Measurements from ENCODE around the gene MYRFL.
"Not testable (repeated sequence)": the region's sequence is repeated elsewhere in the genome, so short reads cannot be mapped to it uniquely, and the experiment has no call there.

The MYRFL gene

DNA sequence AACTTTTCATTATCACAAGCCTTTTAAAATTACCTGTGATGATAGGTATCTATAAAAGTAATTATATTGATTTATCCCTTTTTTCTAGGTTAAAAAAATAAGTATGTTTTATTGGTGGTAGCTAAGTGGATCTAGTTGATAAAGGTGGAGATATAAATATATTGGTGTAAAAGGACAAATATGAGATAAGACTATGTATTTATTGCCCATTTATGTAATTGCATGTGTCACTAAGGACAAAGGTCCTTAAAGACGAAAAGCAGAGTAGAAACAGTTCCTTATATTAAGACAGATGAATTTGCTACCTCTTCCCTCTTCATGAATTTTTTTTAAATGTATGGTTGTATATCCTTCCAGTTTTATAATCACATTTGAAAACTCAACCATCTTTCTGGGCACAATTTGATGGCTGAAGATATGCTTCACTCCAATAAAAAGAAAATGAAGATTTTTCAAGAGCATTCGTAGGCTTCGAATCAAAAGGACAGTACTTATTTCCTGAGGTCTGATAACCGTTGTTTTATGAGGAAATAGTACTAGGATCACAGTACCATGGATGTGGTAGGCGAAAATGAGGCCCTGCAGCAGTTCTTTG lies at the start of gene MYRFL:
Gene MYRFL, plus strand, starts transcription at position 262 of the 595 bp plus-strand sequence. Its CDS starts 291 bp downstream, at position 553.
- no peak for DNase-seq (ENCODE audit: low read depth in 2 of 2)

DNA sequence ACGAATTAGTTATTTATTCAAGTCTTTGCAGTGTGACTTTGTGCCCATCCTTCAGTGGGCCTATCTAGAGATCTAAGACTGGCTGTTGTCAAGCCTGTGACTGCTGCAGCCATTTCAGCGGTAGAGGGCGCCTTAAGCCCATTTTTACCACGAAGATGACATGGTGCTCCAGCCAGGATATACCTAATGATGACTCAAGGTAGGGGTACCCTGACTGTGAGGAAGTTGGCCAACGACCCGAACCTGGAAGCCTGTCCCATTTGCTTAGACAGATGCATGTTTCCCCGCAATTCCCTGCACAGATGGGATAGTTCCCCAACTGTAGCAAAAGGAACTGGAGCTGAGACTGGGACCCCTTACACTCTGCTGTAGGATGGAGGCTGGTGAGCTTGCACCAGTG lies 45.1 kb upstream of the MYRFL start:
- no peak for DNase-seq (ENCODE audit: low read depth in 2 of 2)

DNA sequence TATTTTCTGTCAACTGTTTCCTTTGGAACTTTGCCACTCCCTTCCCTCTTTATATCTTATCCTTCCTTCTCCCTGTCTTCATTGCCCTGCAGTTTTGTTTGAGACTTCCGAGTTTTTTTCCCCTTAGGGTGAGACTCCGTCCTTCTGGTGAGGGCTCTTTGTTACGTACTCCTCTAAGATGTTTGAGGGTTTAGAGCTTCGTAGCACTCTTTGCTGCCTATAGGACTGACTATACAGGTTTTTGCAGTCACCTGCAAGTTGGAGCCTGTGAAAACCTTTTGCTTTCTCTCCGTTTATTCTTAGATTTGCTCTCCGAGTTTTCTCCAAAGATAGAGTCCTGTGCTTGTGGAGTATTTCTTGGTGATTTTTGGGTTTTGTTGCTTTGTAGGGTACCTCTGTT lies 41.7 kb upstream of the MYRFL start:
- DNase-seq (ENCODE audit: low read depth in 2 of 2): no peak

DNA sequence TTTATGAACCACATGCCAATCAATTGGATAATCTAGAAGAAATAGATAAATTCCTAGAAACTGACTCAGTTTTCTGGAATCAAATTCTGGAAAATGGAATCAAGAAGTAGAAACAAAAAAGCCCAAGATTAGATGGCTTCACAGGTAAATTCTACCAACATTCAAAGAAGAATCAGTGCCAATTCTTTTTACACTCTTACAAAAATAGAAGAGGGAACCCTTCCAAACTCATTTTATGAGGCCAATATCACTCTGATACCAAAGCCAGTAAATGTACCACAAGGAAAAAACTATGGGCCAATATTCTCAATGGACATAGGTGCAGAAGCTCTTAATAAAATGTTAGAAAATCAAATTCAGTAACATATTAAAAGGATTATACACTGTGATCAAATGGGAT lies 35.7 kb upstream of the MYRFL start:
- no peak for DNase-seq (ENCODE audit: low read depth in 2 of 2)

DNA sequence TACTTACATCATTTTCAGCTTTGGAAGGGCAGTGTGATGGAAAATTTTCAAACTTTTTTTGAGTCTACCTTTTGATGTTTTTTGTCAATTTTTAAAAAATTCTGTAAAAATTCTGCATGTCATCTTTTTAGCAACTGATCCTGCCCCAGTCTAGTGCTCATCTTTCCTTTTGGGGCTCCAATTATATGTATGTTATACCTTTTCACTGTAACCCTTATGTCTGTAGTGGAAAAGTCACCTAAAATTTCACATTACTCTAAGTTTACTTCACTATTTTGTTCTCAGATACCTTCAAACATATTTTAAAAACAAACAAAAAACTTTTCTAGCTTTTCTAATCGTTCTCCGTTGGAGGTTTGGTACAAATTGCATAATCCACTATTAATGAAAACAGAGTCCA lies 32.5 kb upstream of the MYRFL start:
- no peak for DNase-seq (ENCODE audit: low read depth in 2 of 2)

DNA sequence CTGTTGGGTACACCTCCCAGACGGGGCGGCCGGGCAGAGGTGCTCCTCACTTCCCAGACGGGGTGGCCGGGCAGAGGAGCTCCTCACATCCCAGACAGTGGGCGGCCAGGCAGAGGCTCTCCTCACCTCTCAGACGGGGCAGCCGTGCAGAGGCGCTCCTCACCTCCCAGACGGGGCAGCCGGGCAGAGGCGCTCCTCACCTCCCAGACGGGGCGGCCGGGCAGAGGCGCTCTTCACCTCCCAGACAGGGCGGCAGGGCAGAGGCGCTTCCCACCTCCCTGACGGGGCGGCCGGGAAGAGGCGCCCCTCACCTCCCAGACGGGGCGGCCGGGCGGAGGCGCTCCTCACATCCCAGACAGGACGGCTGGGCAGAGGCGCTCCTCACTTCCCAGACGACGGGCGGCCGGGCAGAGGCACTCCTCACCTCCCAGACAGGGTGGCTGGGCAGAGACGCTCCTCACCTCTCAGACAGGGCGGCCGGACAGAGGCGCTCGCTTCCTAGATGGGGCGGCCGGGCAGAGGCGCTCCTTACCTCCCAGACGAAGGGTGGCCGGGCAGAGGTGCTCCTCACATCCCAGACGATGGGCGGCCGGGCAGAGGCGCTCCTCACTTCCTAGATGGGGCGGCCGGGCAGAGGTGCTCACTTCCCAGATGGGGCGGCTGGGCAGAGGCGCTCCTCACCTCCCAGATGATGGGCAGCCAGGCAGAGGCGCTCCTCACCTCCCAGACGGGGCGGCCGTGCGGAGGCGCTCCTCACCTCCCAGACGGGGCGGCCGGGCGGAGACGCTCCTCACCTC lies 17.7 kb upstream of the MYRFL start:
- not testable (repeated sequence) for DNase-seq (ENCODE audit: low read depth in 2 of 2)

DNA sequence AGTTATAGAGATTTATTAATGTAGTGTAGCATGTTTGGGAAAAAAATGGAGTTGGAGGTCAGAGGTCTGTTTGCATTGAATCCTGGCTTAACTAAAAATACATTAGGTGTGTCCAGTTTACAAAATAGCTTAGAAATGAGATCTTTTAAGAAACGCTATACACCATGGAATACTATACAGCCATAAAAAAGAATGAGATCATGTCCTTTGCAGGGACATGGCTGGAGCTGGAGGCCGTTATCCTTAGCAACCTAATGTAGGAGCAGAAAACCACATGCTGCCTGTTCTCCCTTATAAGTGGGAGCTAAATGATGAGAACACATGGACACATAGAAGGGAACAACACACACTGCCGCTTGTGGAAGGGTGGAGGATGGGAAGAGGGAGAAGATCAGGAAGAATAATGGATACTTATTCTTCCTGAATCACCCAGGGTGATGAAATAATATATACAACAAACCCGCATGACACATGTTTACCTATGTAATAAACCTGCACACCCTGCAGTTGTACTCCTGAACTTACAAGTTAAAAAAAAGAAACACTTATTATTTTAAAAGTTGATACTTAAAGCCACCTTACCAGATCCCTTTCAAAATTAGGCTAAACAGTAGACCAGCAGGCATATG lies 14.0 kb upstream of the MYRFL start:
- no peak for DNase-seq (ENCODE audit: low read depth in 2 of 2)

DNA sequence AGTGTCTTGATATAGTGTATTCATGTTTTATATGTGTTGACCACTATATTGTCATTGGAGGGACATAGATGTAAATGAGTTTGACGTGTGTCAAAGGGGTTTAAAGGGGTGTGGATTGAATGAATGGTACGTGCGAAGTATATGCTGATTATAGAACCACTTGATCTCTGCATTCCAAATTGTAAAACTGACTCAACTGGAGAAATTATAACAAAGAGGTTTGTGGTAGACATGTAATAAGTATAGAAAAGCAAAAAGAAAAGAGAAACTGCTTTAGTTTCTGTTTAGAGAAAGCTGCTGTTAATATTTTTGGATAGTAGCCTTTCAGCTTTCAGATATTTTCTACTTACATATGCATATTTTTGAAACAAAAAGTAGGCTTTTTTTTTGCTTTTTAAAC lies 8.9 kb upstream of the MYRFL start:
- no peak for DNase-seq (ENCODE audit: low read depth in 2 of 2)

DNA sequence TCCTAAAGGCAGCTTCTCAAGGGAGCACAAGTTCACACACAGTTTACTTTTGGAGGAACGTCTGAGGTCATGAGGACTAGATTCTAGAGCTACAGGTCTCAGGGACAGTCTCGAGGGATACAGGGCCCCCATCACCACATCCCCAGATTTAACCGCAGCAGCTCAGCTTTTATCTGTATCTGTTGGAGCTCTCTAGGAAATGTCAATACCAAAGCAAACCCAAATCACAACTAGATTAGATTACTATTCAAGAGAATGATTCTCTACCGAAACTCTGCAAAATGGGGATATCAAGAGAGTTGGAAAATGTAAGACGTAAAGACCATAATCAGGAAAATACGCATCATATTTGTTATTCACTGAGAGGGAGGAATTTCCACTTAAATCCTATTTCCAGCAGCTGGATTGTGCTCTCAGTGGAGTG lies 4.0 kb upstream of the MYRFL start:
- no peak for DNase-seq (ENCODE audit: low read depth in 2 of 2)

DNA sequence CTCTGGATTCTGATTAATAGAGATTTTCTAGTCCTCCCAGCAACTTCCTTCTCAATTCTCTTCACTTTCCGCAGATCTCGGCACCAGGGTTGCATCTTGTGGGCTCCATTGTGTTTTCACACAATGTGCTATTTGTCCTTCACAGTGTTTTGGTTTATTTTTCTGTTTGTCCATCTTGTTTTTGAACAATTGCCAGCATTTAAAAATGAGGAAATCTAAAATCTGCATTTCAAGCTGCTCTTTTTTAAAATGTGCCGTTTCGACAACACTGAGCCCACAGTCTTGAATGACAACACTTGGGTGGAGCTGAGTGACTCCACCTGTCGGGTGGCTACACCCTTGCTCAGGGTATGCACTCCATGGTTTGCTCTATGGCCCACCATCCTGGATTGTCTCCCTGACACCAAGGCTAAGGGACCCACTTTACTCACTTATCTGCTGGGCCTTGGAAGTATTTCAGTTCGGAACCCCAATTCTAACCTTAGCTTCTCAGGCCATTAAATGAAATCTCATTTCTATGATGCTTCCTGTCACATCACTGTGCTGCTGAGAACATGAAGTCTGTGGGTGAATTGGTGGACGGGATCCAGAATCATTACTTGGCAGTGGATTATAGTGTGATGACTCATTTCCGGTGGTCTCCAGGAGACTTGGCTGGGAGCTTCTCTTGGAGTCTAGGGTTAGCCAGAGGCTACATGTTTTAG lies 3.4 kb upstream of the MYRFL start:
- DNase-seq (ENCODE audit: low read depth in 2 of 2): no peak

DNA sequence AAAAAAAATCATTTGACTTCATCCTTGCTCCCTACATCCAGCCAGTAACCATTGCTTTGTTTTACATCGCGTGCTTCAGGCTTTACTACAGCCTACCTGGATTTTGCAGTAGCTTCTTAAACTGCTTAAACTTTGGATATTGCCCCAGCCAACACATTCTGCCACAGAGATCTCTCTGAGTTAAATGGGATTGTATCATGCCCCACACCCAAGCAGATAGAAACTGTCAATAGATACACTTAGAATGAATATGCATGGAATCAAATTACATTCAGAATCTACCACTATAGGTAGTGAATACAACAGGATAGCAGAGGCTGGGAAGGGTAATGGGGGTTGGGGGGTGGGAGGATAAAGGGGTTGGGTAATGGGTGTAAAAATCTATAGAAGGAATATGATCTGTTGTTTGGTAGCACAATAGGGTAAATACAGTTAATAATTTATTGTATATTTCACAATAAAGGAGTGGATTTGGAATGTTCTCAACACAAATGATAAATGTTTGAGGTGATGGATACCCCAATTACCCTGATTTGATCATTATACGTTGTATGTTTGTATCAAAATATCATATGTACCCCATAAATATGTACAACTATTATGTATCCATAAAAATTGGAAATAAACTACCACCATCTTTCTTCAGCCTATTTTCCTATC lies 2.7 kb upstream of the MYRFL start:
- no peak for DNase-seq (ENCODE audit: low read depth in 2 of 2)

DNA sequence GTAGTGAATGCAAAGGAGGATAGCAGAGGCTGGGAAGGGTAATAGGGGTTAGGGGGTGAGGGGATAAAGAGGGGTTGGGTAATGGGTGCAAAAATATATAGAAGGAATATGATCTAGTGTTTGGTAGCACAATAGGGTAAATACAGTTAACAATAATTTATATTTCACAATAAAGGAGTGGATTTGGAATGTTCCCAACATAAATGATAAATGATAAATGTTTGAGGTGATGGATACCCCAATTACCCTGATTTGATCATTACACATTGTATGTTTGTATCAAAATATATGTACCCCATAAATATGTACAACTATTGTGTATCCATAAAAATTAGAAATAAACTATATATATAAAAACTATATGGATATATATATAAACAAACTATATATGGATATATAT lies 999 bp upstream of the MYRFL start:
- no peak for DNase-seq (ENCODE audit: low read depth in 2 of 2)

DNA sequence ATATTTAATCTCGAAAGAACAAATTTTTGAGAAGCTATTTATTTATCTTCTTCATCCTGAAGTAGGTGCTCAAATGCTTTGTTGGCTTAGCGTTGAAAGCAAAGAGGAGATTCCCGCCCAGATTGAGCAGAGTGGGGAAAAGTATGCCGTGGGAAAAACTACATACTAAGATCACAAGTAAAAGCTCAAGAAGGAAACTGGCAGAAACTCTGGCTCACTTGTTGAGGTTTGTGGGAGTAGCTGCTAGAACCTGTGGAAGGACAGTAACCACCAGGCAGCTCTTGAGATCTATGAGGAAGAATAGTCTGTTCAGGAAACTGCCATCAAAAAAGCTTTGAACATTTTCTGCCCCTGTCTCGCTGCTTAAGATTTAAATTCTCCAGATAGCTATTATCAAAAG lies 3.9 kb downstream of the MYRFL start:
- no peak for DNase-seq (ENCODE audit: low read depth in 2 of 2)

DNA sequence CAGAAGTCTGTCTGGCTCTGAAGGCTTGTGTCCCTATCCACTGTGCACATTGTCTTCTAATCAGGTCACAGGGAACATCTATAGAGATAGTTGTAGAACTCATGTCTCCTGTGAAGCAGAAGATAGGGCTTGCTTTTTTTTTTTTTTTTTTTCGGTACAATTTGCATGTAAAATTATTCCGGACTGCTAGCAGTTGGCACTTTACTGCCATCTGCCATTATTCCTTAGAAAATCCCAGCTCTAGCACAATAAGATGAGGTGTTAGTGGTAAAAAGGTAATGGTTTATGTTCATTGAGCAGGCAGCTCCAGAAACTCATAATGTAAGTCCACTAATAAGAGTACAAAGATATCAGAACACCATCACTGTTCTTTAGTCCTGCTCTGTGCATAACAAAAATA lies 8.7 kb downstream of the MYRFL start:
- no peak for DNase-seq (ENCODE audit: low read depth in 2 of 2)

DNA sequence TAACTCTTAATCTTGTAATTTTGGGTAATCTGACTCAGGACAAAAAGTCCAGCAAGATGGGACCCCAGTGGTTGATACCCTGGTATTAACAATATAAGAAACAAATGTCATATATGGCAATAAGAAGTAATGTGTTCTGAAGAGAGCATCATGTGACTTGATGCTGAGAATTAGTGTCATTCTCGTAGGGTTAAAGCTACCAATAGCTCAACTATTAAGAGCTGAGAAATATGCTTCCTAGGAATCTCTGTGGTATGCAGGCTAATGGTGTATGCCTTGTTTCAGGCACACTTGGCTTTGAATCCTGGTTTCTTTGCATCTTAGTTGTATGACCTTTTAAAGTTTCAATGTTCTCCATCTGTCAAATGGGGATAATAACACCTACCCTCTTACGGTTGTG lies 9.1 kb downstream of the MYRFL start:
- no peak for DNase-seq (ENCODE audit: low read depth in 2 of 2)

DNA sequence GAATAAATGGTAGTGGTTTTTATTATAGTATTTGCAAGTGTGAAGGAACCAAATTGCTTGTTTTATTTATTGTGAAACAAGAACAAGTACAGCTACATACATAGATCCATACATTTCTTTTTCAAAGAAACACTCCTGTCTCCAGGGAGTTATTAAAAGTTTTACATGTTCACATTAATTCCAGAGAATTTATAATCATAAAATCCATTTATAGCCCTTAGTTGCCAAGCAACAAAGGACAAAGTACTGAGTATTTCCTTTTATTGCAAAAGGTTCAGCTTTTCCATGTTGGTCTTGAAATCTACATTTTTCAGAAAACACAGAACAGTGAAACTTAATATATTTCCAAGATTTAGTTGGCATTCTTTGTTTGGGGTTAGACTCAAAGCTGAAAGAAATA lies 9.5 kb downstream of the MYRFL start:
- DNase-seq (ENCODE audit: low read depth in 2 of 2): no peak

DNA sequence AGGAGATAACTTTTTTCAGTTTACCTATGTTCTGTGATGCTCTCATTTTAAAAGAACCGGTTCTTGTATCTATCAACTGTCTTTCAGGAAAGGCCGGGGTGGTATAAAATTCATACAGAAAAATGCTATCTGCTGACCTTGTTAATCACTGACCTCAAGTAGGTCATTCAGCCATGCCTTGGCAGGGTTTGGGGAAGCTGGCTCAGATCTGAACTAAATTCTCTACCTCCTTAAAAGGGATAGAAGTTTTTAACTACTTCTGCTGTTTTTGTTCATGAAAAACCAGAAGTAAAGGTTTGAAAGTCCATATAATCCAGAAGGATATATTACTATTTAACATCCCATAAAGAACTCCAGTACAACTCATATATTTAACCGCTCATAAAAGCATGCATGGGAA lies 10.1 kb downstream of the MYRFL start:
- DNase-seq (ENCODE audit: low read depth in 2 of 2): no peak

DNA sequence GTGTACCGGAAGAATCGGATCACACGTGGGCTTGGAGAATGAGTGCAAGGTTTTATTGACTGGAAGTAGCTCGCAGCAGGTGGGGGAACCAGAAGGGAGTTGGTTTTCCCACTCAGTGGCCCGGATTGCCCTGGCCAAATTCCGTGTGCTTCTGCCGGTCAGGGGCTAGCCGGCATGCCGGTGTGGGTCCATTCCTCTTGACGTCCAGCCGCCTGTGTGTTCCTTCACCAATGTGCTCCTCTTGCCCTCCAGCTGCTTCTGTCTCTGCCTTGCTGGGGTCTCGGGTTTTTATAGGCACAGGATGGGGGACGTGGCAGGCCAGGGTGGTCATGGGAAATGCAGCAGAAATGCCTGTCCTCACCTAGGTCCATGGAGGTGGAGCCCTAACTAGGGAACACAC lies 11.0 kb downstream of the MYRFL start:
- DNase-seq (ENCODE audit: low read depth in 2 of 2): no peak

DNA sequence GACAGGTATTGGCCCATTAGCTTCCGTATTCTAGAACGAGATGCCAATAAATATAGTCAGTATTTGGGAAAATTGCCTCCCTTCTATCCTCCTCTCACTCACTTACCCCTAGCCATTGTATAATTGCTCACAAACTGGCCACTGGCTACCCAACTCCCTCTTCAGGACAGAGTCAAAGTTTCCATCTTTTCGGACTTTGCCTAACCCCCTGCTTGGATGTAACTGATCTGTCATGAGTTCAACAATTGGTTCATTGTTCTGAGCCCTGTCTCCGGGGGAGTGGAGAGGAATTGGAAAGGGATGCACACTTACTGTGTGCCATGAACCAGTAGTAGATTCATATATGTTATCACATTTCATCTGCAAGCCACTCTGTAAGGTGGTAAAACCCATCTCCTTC lies 12.2 kb downstream of the MYRFL start:
- DNase-seq (ENCODE audit: low read depth in 2 of 2): no peak

DNA sequence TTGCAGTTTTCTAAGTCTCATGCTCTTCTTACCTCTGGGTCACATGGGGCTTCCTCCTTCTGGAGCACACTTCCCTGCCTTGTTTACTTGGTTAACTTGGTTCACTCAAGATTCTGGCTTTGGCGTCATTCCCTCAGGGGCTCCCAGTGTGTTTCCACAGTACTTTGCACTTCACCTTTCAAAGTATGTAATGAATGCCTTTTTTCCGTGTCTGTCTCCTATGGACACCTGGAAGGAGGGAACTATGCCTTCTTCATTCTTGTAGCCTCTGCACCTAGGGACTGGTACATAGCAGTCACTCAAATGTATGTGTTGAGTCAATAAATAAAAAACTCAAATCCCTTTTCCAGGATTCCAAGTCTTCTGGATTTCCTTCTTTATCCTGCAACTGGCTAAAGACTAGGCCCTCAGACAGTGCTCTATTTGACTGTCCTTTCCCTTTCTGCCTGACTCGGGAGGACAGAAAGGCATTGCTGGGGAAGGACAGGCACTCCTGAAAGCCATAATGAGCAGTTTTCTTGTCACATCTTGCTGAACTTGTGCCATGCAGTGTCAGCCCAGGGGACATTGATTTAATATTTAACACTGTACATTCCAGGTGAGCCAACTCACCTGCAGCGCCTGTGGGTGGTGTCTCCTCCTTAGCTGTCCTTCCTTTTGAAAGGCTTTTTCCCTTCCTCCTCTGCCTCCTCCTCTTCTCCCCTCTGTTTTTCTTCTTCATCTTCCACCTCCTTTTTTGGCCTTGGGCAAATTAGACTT lies 12.8 kb downstream of the MYRFL start:
- no peak for DNase-seq (ENCODE audit: low read depth in 2 of 2)

DNA sequence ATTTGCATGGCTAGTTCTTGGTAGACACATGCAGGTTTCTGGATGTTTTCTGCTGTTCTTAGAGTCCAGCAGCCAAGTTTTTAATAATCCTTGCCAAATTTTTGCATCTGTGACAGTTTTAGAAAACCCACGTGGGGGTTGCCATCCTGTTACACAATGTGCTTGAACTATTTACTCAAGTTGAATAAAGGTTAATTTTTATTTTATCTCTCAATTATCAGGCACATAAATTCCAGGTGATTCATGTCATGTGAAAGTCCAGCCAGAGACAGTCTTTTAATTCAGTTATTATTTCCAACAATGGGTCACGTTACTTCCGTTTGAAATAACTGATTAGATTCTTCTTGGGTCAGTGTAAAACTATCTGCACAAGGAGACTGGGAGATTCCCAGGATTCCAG lies 15.7 kb downstream of the MYRFL start:
- DNase-seq (ENCODE audit: low read depth in 2 of 2): no peak
